Coronary artery (tissue), 2 donors: ENCODE data around the gene AOX1.

Experiments
- DNase-seq: peaks from one replicate; pipeline ENCODE4 v3.0.0-alpha.2; 2017; ENCODE audit warnings: low spot score
- H3K27ac ChIP-seq, 2 donors: fragments of 200-600 bp; sonication (generic); one replicate each; pipeline ENCODE4 v1.5.1; 2016 to 2019
- H3K4me3 ChIP-seq: fragments of 200-600 bp; sonication (generic); 2 replicates; pipeline ENCODE4 v1.5.1; 2016; ENCODE audit warnings: mild to moderate bottlenecking, moderate library complexity
- CTCF ChIP-seq: fragments of 200-600 bp; sonication (generic); IDR thresholded peaks from one replicate; pipeline ENCODE4 v1.5.1; 2019; ENCODE audit warnings: antibody characterized with exemption

The AOX1 gene

GRCh38 chr2:200687922-200688920 lies 102.4 kb downstream of the AOX1 start:
- H3K27ac ChIP-seq, result no peak overlapping the region
- no peak overlapping the region for H3K4me3 ChIP-seq
- no peak for DNase-seq
- no peak for TF ChIP-seq CTCF

GRCh38 chr2:200689115-200689514 lies 103.3 kb downstream of the AOX1 start:
- no peak for DNase-seq
- no peak for TF ChIP-seq CTCF
- no peak overlapping the region for H3K27ac ChIP-seq
- H3K4me3 ChIP-seq, result no peak overlapping the region

- no peak overlapping the region for H3K27ac ChIP-seq
These were observed 108.1 kb downstream of the AOX1 start for GRCh38 chr2:200693836-200694470.

GRCh38 chr2:200695191-200695590 lies 109.4 kb downstream of the AOX1 start:
- Histone ChIP-seq H3K4me3 (no peak overlapping the region), H3K27ac (no peak overlapping the region)
- no peak for DNase-seq
- TF ChIP-seq CTCF, result no peak

More at GRCh38 chr2:200693836-200694470, 108.1 kb downstream of the AOX1 start:
- TF ChIP-seq CTCF, result no peak
- DNase-seq, result no peak
- no peak overlapping the region for H3K4me3 ChIP-seq

GRCh38 chr2:200695601-200696000 lies 109.8 kb downstream of the AOX1 start:
- TF ChIP-seq CTCF, result no peak
- no peak overlapping the region for H3K27ac ChIP-seq
- no peak for DNase-seq
- no peak overlapping the region for H3K4me3 ChIP-seq

- Histone ChIP-seq H3K4me3 (no peak overlapping the region), H3K27ac (no peak overlapping the region)
- no peak for DNase-seq
- TF ChIP-seq CTCF, result no peak
These were observed 112.4 kb downstream of the AOX1 start for GRCh38 chr2:200698217-200698616.
